HG02588 (cell line): ENCODE data around the gene PLCD1.

ENCODE experiments used
- ATAC-seq: cut with Tn5 transposase; IDR thresholded peaks from one replicate; pipeline ENCODE4 v1.9.1; 2021; ENCODE audit warnings: mild to moderate bottlenecking, moderate library complexity; ENCODE audit not compliant: unreplicated experiment

The PLCD1 gene

DNA sequence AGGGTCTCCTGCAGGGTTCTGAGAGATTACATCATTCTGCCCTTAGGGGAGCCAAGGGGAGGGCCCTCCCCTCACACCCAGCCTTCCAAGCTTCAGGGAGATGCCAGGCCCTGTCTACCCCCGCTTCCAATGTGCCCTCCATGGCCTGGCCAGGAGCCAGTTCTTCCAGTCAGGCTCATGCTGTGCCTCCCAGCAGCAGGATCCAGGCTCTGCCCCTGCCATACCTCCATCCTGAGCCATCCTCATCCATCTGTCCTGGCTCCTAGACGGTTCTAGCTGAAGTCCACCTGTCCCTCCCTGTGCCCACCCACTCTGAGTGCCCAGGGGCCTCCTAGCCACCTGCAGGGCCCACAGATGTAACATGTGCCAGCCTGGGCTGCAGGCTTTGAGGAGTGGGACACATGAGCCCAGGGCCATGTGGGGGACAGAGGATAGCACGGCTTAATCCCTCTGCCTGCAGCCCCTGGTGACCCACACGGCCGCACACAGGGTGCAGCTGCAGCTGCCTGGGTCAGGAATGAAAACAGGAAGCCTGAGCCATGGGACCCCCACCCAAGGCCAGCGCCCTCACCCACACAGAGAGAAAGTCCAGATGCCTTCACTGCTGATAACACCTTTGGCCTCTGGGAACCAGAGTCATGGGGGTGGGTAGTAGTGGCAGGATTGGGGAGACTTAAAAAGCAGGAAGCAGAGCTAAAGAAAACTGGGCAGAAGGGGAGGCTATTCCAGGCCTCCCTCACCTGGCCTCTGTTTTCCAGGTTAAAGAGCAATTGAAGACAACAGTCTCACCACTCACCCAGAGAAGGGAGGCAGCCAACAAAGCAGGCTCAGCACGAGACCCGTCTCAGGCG is 11.8 kb downstream of the PLCD1 start:
- ATAC-seq, result no peak

DNA sequence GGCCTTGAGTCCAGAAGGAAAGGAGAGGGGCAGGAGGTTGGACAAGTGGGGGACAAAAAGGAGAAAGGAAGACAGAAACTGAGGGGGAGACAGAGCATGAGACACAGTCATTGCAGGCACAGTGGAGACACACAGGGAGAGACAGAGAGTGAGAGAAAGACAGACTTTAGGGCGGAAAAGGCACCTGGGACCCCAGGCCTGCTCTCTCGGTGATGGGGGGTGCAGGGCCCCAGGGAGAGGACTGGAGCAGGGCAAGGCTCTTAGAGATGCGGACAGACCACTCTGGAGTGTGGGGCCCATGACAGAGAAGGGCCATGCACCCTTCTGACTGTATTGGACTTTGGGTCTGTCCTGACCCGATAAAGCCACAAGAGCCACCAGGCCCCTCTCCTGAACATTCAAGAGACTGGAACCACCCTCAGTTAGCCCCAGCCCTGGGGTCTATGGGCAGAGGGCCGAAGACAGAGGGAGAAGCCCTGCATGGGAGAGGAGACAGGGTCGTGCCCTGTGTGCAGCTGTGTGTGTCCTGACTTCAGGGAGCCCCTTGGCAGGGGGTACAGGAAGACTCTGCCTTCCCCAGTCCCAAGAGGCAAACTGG is 12.5 kb downstream of the PLCD1 start:
- no peak for ATAC-seq

DNA sequence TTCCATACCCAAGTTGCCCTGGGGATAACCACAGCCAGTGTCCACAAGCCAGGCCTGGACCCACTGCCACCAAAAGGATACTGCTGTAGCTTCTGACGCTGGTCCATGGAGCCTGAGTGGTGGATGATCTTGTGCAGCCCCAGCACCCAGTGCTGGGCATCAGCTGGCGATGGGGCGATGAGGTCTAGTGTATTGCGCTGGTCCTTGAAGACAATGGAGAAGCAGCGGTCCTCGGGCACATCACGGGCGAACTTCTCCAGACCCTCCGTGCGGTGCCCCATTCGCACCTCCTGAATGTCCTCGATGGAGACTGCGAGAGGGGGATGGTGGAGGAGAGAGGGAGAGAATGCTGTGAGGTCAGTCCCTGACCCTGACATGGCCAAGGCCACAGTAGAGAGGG is 13.0 kb downstream of the PLCD1 start:
- ATAC-seq, result no peak

DNA sequence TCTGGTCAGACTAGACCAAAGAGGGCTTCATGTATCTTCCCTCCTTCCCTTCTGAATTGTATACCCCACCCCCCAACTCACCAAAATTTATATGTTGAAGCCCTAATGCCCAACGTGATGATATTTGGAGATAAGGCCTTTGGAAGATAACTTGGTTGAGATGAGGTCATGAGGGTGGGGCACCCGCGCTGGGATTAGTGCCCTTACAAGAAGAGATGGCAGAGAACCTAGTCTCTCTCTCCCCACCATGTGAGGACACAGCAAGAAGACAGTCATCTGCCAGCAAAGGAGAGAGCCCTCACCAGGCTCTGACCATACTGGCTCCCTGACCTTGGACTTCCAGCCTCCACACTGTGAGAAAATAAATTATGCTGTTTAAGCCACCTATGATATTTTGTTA is 13.5 kb downstream of the PLCD1 start:
- no peak for ATAC-seq

DNA sequence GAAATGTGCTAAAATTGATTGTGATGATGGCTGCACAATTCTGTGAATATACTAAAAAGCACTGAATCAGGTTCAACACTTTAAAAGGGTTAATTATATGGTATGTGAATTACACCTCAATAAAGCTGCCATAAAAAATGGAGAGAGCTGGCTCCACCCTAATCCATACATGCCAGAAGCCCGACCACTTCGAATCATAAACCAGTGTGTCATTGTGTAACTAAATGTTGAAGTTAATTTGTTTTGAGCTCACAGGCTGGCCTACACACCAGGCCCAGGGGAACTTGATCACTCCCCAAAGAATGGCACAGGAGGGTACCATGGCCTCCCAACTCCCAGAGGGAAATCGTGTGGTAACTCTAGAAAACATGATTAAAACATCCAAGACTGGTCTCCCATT is 14.0 kb downstream of the PLCD1 start:
- no peak for ATAC-seq

DNA sequence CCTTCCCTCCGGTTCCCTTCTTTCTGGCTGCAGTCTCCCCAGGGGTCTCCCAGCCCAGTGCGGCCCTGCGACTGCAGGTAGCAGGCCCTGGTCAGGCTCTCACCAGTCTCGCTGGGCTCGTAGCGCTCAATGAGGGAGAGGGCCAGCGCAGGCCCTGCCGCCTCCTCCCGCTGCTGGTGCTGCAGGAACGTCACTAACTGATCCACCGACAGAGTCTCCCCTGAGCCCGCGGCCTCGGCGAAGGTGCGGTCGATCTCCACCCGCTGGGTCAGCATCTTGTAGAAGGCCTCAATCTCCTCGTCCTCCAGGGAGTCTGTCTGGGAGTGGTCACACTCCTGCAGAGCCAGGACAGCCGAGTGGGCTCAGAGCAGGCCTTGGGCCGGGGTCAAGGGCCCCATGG is 18.3 kb downstream of the PLCD1 start:
- ATAC-seq, result no peak

DNA sequence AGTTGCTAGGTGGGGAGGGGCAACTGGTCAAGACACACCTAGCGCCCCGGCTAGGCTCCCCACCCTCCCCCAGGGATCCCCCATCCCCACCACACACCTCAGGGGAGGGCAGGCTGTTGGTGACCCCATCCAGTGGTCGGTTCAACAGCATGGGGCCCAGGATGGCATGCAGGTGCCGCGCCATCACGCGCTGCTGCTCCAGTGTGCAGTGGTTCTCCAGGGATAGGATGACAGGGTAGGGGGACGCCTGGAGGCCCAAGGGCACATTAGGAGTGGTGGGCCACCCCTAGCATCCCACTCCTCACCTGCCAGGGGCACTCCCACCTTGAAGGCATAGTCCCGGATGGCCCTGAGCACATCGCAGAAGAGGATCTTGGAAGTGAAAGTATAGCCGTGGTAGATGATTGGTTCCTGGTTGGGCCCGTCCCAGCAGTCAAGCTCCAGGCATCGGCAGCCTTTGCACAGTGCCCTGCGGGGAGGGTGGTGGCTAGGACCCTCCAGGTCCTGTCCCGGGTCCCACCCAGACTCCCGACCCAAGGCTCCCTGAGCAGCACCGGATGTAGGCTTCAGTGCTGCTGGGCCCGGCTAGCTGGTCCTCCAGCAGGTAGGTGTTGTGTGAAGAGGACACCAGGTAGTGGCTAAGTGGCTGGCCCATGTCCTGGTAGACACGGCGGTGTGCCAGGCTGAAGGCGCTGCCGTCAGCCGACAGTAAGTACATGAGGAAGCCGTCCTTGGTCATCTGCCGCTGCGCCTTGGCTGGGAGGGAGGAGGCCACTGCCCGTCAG is 19.4 kb downstream of the PLCD1 start:
- ATAC-seq, result no peak

DNA sequence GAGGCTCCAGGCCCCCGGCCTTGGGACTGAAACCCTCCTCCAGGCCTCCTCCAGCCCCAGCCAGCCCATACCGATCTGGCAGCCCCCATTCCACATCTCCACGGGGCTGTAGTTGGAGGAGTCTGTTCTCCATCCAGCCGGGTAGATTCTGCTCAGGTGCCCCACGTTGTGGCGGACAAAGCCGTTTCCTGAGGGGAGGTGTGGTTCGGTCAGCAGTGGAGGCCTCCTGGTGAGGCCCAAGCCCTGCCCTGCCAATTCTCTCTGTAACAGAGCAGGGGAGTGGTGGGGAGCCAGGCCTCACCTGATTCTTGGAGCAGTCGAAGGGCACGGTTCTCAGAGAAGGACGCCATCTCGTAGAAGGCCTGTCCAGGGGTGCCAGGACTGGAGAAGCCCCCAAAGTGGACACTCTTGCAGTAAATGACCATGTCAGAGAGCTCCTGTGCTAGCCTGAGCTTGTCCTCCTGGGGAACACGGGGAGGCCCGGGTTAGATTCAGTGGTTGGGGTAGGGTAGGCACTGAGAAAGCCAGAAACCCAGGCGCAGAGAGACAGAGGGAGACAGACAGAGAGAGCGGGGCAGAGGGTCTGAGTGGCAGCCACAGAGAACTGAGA is 20.4 kb downstream of the PLCD1 start:
- no peak for ATAC-seq

DNA sequence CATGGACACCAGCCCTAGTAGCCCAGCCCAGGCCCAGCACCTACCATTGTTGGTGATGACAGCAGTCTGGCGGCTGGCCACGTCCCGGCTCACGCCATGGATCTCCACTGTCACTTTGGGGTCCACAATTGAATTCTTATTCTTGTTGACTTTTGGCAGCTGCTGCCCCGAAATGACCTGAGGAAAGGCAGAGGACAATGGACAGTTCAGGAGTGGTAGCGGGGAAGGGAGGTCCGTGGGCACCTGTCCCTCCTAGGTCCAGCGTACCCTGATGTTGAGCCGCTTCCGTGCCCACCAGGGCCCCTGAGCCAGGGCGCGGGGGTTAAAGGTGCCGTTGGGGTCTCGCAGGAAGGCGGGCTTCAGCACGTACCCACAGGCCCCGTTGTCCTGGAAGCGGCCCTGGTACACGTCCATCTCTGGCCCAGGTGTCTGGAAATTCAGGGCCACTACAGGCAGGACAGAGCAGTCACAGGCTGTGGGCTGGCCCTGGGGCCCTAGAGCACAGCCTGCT is 21.2 kb downstream of the PLCD1 start:
- no peak for ATAC-seq

DNA sequence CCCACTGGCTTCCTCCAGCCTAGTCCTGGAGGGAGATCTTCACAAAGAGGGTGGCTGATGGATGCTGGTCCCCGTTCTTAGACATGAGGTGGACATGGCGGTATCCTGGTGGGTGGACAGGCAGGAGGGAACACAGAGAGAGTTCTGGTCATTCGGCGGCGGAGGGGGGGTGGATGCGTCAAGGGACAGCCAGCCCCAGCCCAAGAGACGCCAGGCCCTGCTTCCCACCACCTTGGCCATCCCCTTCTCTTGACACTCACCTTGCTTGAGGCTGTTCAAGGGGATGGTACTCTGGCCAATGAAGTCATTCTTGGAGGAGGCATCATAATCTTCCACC is 21.7 kb downstream of the PLCD1 start:
- ATAC-seq, result no peak

DNA sequence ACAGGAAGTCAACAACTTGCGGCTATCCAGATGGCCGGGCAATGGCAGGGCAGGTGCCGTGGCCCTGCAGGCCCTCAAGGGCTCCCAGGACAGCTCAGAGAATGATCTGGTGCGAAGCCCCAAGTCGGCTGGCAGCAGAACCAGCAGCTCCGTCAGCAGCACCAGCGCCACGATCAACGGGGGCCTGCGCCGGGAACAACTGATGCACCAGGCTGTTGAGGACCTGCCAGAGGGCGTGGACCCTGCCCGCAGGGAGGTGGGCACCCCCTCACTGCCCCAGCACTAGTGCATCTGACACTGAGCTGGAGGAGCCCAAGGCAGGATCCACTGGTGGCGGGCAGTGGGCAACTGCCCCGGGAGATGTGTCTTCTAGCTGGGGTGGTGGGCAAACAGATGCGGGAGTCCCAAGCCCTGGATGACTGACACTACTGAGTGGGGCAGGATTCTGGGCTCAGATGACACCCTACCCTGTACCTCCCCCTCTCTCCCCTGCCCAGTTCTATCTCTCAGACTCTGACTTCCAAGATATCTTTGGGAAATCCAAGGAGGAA is 22.9 kb downstream of the PLCD1 start:
- ATAC-seq, result no peak

DNA sequence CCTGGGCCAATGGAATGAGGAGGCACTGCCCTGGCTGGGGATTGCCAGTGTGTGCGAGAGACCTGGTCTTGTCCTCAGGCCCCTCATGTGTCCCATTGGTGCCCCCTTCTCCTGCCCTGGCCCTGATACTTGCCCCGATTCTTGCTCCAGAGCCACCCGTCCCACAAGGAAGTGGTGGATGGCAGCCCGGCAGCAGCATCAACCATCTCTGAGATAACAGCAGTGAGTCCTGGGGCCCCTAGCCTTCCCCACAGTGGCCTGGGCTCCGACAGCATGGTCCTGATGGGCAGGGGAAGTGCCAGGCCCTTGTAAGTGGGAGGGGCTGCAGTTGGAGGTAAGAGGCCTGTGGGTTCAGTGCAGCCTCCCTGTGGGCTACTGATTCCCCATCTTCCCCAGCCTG is 23.4 kb downstream of the PLCD1 start:
- no peak for ATAC-seq

DNA sequence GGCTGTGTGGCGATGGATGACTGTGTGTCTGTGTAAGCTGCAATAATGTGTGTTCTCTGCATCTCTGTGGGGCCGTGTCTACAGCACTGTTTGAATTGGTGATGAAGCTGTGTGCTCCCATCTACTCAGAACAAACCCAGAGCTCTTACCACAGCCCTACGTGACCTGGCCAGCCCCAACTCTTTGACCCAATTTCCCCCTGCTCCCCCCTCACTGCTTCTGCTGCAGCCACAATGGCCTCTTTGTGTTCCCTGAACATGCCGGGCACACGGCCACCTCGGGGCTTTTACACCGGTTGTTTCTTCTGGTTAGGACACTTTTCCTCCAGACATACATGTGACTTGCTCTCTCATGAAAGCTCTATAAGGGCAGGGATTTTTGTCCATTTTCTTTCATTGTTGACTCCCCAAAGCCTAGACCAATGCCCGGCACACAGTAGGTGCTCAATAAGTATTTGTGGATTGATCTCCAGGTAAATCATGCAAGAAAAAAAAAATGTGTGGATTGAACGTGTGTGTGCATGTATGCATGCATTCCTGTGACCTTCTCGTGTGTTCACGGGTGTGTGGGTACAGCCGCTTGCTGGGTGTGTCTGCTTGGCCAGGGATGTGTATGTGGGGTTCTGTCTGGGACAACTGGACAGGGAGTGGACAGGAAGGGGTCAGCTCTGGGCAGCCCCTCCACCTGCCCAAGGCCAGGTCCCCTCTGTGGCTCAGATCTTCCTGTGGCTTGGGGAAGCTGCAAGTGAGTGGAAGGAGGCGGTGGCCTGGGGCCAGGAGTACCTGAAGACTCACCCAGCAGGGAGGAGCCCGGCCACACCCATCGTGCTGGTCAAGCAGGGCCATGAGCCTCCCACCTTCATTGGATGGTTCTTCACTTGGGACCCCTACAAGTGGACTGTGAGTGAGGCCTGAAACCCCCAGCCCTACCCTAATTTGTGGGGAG is 24.1 kb downstream of the PLCD1 start:
- ATAC-seq, result no peak

DNA sequence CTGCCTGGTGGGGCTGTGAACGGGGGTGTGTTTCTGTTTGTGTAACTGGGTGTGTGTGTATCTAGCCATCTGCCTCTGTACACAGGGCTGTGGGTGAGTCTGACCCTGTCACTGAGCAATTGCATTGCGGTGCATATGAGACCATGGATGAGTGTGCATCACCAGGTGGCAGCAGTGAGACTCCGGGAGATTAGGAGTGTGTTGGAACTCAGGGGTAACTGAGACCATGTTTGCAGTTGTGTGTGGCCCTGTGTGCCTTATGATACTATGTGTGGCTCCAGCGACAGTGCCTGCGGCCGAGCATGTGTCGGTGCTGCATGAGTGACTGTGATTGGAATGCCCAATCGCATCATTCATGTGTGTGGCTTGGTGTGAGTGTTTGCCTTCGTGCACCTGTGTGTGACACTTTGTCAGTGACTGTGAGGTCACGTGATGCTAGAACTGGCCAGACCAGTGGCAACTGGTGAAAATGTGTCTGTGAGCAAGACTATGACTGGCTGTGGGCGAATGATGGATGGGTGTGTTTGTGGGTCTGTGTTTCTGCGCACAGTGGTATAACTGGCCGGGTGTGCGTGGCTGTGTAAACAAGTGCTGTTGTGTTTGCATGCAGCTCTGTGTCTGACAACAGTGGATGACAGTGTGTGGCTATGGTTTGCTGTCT is 24.9 kb downstream of the PLCD1 start:
- ATAC-seq, result no peak

DNA sequence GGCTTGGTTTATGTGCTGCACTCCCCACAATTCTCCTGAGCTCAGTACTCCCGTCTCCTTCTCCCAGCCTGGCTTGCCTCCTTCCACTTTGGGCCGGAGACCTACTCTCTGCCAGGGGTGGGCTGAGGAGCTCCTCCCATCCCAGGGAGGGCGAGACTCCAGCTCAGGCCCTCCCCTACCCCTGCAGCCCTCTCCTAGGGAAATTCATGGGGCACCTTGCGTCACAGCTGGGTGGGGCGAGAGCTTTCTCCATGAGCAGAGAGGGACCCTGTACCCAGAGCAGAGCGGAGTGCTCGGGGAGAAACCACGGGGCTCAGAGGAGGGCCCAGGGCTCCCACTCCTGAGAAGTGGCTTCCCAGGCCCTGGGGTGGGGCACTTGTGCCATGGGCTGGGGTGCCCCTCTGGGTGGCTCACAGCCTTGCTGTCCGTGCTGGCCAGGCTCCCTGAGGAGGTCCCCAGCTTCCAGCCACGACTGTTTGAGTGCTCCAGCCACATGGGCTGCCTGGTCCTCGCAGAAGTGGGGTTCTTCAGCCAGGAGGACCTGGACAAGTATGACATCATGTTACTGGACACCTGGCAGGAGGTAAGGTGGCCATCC is 25.5 kb downstream of the PLCD1 start:
- ATAC-seq, result no peak

DNA sequence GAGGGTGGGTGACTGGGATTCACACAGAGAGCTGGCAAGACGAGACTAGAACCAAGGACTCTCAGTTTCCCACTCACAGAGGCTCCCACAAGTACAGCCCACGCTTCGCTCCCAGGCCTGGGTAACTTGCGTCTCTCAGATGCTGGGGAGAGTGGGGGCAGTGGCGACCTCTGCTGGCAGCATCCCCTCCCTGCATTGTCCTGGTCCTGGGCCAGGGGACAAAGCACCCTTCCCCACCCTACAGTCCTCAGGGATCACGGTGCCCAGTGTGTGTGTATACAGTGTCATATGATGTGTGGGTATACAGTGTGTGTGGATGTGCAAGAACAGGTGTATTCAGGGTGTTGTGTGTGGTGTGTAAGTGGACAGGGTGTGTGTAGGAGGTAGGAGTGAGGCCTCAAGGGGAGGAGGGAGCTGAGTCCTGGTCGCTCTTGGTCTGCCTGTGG is 26.0 kb downstream of the PLCD1 start:
- ATAC-seq, result no peak

DNA sequence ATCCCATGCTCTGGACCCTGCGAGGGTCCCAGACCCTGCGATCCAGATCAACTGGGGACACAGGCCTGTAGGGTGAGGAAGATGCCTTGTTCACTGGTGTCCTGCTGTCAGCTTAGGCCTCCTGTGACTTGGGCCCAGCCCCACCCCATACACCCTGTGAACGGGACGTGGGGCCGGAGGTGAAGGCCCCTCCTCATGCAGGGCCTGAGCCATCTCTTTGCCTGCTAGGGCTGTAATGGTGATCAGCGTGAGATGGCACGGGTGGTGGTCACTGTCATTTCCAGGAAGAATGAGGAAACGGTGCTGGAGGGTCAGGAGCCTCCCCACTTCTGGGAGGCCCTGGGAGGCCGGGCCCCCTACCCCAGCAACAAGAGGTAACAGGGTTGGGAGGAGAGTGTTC is 26.5 kb downstream of the PLCD1 start:
- no peak for ATAC-seq

DNA sequence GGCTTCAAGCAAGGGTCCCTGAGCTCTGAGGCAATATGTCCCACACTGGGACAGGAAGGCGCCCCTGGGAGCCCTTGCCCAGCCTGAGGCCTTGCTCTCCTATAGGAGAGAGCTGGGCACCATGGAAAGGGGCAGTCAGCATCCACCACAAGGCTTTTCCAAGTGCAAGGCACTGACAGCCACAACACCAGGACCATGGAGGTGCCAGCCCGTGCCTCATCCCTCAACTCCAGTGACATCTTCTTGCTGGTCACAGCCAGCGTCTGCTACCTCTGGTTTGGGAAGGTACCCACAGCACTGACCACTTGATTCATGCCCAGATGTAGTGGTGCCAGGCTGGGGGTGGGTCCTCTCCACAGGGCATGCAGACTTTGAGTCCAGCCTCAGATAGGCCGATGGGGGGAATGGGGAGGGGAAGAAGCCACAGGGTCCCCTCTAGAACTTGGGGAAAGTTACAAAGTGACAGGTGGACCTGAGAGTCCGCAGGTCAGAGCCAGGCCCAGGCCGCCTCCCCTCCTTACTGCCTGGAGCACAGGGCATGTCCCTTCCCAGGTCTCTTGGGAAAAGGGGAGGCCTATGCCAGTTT is 27.1 kb downstream of the PLCD1 start:
- no peak for ATAC-seq
